ENCODE measurements around the gene NRL.
A peak's percentile ranks its signal among the peaks of the same experiment; 100 is the strongest.

Gene NRL

DNA sequence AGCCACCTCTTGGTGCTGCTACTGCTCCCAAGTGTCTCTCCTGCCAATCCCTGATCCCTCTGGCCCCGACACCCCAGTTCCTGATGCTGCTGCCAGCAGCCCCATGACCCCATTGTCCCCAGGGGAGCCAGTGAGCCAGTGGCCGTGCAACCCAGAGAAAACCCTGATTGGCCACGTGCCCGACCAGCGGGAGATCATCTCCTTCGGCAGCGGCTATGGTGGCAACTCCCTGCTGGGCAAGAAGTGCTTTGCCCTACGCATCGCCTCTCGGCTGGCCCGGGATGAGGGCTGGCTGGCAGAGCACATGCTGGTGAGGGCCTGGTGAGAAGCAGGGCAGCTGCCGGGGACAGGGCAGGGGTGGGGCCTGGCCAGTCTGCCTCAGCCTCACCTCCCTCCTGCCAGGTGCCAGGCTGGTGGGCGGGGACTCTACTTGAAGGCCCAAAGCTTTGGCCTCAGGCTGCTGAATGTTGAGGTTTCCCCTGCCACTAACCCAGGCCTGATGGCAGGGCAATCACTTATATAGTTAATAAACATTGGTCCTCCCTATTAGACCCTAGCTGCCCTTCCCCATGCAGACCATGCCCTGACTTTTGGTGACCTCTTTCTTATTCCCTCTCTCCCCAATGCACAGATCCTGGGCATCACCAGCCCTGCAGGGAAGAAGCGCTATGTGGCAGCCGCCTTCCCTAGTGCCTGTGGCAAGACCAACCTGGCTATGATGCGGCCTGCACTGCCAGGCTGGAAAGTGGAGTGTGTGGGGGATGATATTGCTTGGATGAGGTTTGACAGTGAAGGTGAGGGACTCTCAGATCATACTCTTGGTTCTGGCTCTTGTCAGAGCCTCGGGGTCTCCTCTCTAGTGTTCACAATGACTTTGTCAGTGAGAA, 15.6 kb downstream of the NRL start:
- DNase-seq (ENCODE audit: low read depth): no peak

DNA sequence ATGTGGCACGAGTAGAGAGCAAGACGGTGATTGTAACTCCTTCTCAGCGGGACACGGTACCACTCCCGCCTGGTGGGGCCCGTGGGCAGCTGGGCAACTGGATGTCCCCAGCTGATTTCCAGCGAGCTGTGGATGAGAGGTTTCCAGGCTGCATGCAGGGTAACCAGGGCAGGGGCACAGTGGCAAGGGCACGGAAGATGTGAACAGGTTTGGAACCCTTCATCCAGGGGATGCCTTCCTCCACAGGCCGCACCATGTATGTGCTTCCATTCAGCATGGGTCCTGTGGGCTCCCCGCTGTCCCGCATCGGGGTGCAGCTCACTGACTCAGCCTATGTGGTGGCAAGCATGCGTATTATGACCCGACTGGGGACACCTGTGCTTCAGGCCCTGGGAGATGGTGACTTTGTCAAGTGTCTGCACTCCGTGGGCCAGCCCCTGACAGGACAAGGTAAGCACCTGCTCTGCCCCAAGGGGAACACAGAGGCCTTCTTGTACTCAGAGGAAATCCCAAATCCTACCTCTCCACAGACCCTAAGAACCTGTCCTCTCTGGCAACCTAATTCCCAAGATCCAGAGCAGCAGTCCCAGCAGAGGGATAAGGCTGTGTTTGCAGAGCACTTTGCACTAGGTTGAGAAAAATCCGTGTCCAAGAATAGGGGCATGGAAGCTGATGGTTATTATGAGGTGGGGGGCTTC, 16.4 kb downstream of the NRL start:
- DNase-seq (ENCODE audit: low read depth): no peak

DNA sequence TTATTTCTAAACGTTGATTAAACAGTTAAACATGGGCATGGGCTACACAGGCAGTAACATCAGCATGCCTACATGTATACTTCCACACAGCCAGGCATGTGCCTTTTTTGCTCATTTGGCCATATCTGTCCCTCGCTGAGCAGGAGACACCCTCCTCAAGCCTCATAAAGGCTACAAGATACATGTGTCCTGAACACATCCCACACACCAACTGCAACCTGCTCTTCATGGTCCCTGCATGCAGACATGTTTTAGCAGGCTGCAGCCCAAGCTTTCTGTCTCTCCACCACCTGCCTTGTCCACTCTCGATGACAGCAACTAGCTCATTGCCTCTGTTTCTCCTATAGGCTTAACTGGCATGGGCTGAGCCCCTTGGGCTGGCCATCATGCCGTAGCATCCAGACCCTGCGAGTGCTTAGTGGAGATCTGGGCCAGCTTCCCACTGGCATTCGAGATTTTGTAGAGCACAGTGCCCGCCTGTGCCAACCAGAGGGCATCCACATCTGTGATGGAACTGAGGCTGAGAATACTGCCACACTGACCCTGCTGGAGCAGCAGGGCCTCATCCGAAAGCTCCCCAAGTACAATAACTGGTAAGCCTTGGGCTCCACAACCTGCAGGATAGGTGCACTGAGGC, 18.1 kb downstream of the NRL start:
- no peak for DNase-seq (ENCODE audit: low read depth)

DNA sequence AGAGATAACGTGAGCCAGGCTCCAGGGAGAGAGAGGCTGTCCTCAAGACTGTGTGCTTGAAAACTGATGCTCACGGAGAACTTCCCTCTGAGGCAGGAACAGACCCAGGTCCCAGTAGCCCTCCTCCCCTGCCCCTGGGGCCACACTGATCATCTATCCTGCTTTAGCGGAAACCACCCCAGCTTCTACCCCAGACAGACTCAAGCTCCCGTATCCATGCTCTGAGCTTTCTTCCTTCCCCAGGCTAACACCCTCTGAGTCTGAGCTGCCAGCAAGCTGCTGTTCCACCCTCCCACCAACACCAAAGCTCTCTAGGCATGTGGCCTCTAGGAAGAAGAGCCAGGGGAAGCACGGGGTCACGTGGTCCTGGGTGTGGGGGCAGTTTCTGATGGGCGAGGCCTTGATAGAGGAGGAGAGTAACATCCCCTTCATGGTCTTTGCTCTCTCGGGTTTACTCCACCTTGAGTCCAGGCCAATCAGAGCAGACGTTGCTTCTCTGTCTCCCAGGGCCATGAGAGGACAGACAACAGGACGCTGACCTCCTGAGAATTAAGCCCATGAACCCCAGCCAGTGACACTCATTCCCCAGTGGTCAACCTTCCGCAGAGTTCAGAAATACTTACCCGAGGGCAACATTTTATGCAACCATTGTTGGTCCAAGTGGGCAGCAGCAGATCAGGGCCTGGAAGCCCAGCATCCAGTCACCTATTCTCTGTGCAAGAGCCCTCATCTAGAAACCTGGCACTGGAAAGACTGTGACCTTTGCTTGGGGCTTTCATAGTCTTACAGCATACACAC, 19.3 kb downstream of the NRL start:
- peak; percentile 45 for DNase-seq (ENCODE audit: low read depth)

DNA sequence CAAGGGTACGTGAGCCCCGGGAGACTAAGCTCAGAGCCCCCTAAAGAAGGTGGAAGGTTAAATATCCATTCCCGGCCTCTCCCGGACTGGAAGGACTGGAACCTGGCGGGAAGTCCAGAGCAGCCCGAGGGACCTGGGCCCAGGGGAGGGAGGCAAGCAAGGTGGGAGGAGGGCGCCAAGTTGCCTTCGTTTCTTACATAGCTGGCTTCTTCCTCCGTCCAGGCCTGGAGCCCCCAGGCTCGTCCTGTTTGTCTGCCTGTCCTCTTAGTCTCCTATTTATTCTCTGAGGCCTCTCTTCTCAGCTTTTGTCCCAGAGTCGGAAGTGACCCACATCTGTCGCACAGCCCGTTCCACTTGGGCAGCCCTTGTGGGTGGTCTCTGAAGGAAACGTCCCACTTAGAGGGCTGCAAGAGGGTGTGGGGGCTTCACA, 19.9 kb downstream of the NRL start:
- DNase-seq (ENCODE audit: low read depth): no peak

DNA sequence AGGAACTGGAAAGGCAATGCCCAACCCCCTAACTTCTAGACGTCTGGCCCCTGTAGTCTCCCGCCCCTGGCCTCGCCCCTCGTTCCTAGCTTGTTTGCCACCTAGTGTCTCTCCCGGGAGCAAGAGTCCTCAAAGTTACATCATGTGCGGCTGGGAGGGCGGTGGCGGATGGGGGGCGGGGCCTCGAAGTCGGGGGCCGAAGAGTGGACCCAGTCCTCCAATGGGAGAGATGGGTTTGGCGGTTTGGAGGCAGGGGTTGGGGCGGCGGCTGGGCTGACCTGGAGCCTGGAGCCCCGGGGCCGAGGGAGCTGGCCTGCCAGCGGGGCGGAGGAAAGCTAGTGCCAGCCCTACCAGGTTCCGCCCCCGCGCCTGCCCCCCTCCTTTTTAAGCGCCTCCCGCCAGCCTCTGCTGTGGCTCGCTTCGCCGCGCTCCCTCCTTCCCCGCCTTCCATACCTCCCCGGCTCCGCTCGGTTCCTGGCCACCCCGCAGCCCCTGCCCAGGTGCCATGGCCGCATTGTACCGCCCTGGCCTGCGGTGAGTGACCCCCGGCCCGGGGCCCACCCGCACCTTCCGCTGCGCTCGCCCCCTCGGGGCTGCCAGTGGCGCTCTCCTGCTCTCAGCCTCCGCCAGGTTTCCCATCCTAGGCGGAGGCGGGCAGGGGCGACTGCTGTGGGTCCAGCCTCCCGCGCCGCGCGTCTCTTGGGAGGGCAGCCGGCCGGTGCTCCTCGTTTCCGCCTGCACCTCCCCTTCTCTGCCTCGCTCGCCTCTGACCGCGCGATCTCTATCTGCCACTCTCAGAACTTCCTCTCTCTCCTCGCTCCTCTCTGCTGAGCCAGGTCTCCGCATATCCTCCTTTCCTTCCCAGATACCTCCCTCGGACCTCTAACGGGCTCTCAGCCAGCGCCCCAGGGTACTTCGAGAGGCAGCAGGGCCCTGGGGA, 20.6 kb downstream of the NRL start, which contains the start of gene PCK2:
TSS of gene PCK2 (plus strand) at position 411 of the 940 bp plus-strand sequence. CDS start at position 506, 95 bp downstream.
- peak; percentile 91 for DNase-seq (ENCODE audit: low read depth)

DNA sequence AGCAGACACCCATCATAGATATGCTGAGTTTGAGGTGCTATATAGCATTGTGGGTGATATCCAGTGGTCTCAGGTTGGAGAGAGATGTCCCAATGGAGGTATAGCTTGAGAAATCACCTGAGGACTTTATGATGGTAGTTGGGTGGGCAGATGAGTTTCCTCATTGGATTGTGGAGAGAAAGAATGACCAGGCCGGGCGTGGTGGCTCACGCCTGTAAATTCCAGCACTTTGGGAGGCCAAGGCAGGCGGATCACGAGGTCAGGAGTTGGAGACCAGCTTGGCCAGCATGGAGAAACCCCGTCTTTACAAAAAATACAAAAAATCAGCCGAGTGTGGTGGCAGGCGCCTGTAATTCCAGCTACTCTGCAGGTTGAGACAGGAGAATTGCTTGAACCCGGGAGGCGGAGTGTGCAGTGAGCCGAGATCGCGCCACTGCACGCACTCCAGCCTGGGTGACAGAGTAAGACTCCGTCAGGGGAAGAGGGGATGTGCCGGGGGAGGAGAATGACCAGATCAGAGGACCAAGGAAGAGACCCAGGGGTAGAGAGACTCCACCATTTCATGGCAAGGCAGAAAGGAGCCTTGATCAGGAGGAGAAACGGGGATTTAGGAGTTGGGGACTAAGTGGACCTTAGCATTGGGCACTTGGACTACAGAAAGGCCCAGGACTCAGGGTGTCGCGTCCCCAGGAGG, 21.4 kb downstream of the NRL start:
- DNase-seq (ENCODE audit: low read depth): no peak

DNA sequence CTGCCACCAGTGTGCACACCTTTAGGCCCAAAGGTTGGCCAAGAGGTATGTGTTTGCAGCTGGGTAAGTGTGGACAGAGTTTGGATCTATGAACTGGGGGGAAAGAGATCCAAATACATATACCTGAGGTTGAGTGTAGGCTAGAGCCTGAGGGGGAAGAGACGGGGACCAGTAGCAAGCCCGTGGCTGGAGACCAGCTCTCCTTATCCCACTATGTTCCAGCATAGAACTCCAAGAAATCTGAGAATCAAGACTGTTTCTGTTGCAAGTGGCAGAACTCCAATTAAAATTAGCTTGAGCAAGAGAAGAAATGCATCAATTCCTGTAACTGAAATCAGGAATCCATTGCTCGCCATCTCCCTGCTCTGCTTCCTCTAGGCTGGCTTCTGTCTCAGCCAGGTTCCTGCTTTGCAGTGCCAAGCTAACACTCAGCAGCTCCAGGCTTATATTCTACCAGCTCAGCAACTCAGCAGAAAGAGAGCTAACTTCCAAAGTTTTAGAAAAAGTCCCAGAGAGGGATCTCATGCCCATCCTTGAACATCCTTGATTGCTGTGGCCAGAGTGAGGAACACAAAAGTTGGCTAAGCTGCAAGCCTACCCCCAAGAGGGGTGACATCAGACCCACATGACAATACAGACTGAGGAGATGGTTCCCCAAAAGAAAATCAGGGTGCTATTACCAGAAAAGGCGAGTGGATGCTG, 22.1 kb downstream of the NRL start:
- DNase-seq (ENCODE audit: low read depth): no peak

DNA sequence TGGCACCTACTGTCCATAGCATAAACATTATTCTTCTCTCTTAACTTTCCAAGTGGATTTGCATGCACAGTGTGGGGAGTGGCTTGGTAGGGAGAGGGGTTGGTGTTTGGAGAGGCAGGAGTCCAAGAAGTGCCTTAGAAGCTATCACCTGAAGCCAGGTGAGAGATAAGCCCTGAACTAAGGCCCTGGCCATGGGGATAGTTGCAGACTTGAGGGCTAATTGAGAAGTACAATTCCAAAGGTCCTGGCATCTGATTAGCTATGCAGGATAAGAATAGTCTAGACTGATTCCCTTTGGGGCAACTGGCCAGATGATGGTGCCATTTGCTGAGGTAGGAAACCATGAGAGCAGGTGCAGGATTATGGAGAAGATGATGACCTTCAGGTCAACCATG, 22.6 kb downstream of the NRL start:
- DNase-seq (ENCODE audit: low read depth): no peak

DNA sequence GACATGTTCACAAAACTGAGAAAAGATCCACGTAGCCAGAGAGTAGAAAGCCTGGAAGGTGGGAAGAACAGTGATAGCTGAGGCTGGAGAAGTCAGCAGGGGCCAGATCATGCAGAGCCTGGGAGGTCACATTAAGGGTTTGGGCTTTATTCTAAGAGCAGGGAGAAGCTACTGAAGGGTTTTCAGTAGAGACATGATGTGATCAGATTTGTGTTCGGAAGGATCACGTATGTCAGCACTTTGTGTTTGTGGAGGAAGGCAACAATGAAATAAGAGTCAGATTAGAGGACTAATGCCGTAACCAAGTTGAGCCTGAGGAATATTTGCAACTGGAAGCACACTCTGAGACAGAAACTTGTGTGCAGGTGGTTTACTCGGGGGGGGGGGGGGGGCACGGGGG, 24.9 kb downstream of the NRL start:
- no peak for DNase-seq (ENCODE audit: low read depth)

DNA sequence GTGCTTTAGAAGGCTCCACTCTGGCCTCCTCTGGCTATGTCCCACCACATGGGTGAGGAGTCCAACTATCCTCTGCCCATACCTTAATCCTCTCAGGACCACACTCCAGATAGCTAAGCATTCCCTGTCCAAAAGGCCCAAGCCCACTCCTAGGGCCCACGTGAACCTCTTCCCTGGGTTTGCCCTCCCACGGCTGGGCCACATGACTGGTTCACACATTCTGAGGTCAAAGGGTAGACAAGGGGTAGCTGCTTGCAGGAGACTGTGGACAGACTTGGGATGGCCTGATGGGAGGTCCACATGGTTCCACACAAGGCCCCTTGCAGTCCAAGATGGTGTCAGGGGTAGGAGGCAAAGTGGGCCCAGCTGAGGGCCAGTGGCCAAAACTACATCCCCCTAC, 26.7 kb downstream of the NRL start:
- no peak for DNase-seq (ENCODE audit: low read depth)

DNA sequence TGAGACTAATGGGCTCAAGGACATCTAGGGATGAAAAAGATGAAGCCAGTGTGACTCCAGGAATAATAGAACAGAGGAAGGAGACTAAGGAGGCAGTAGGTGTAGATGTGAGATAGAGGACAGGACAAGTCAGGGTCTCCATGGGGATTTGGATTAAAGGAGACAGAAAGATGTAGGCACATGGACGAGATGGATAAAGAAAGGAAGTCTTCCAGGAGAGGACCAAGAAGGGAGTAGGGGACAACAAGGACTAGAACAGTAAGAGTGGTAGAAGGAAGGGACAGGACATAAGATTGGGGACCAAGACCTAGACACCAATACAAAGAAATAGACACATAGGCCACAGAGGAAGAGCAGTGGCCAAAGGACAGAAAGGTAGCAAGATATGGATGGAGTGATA, 27.7 kb downstream of the NRL start:
- DNase-seq (ENCODE audit: low read depth): no peak

DNA sequence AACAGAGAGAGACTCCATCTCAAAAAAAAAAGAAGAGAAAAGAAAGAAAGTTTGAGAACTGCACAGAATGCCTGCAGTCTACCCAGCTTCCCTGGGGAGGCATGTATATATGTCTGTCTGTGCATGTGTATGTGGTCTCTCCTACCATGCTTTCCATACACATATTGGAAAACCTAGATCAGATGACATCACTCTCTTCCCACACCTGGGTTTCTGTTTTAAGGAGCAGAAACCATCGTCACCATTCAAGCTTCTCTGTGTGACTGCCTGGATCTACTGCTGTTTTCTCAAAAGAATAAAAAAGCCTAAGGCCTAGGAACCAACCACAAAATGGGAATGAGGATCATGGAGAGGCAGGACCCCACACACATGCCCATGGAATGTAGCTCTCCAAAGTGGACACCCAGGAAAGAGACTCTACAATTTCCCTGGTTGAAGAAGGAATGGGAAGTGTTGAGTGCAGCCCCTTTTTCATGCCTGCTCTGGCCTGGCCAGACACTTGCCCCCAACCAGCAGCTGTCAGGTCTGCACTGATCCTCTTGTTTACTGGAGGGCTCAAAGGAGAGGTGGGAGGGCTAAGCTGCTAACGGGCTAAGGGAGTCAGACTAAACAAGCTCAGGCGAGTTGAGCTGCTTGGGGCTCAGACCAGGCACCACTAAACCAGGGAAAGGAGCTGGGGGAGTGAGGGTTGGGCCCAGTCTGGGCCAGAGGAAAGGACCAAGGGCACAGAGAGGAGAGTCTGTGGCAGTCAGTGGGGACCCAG, 28.4 kb downstream of the NRL start:
- no peak for DNase-seq (ENCODE audit: low read depth)

DNA sequence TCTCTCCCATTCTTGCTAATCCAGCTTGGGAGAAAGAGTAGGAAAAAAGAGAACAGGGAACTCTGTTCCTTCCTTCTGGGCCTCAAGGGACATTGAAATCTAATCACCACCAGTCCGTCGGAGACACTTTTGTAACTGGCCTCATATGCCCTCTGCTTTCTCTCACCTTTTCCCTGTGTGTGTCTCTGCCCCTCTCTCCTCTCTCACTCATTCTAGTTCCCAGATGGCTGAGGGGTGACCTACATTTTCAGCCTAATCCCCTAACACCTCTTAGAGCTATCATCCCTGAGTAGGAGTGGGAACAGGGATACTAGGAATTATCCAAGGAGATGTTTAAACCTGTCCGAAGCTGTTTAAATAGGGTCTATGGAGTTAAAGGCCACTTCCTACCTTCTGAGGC, 29.5 kb downstream of the NRL start:
- DNase-seq (ENCODE audit: low read depth): no peak

DNA sequence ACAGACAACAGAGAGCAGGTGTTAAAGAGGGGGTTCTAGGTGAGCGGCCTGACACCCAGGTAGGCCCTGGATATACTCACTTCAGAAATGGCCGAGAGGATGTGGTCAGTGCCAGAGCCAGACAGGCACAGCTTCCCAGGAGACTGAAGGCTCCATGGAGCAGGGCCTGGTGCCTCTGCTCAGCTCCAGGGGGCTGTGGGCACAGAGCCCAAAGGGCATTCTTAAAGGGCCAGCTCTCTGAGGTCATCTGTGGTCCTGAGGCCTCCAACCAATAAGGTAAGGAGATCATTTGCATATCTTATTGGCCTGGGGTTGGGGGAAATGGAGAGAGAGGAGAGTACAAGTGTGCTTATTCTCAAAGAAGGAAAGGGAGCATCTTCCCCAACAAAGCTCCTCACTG, 30.3 kb downstream of the NRL start:
- DNase-seq (ENCODE audit: low read depth): no peak

DNA sequence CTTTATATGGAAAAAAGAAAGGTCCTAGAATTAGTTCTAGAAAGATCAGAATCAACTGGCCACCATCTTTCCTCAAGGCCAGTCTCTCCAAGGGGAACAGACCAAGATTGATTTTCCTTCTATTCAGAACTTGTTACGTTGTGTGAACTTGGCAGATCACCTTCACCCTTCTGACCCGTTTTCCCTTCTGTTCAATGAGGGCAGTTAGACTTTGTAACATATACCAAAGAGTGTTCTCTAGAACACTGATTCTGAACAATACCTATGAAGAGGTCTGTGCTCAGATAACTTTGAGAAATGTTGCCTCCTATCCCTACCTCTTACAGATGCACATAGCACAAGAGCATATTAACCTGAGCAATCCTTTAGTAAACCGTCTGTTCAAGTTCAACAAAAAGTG, 31.3 kb downstream of the NRL start:
- no peak for DNase-seq (ENCODE audit: low read depth)

DNA sequence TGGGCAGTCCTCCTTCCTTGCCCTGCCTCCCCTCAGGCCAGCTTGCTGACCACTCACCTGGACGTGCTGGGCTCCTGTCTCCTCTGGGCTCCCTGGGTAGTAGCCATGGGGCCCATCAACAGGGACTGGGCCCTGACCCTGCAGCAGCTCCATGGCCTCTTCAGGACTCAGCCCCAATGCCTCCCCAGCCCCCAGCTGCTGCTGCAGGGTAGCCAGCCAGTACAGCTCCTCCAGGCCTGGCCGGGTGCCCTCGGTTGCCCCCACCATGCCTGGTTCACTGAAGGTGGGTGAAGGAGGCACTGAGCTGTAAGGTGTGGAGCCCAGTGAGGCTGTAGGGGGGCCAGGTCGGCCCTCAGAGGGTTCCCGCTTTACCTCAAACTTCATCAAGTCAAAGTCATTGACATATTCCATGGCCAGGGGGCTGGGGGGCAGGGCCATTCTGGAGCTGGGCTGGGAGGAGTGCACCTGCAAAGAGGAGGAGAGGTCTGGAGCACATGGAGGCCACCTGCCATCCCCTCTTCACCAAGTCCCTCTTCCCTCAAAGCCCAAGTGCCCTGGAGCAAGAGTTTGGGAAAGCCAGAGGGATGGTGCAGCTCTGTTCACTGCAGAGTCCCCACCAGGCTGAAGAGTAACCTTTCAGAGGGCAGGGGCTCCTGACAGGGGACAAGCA, 32.2 kb downstream of the NRL start:
- no peak for DNase-seq (ENCODE audit: low read depth)

DNA sequence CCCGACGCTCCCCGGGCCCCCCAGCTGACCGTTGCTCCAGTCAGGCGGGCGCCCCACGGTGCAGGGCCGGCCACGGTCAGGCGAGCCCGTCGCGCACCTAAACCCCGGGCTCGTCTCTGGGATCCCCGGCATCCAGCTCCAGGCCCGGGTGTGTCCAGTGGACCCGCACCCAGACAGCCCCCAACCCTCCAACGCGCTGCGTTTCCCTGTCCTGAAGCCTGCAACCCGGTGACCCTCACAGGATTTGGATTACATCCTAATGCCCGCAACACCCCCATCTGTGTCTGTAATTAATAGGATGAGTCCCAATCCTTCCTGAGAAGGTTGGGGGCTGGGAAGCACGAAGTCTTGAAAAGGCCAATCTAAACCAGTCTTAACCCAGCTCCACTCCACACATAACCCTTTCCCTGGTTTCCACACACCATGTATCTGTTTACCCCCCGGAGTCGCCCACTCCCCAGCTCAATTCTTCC, 33.0 kb downstream of the NRL start:
- no peak for DNase-seq (ENCODE audit: low read depth)

Data from GM04504 (cell line).